WTC11 (cell line): ENCODE measurements around the gene EEF2K. TPM values are rescaled to one million over a fixed set of nuclear protein-coding genes. Genes with fewer than 3 reads are reported as not detected.

ENCODE experiments used
- AFF4 ChIP-seq: sonication (generic); formaldehyde crosslinking; IDR thresholded peaks from 2 replicates; pipeline ENCODE4 v1.8.1; 2023; ENCODE audit warnings: mild to moderate bottlenecking, missing genetic modification reagents, borderline replicate concordance
- CREM ChIP-seq: sonication (generic); formaldehyde crosslinking; IDR thresholded peaks from 2 replicates; pipeline ENCODE4 v1.8.1; 2022; ENCODE audit warnings: mild to moderate bottlenecking, missing genetic modification reagents, moderate library complexity
- CTCF ChIP-seq: fragments of 200-600 bp; IDR thresholded peaks from 2 replicates; pipeline ENCODE4 v1.8.0; 2022; ENCODE audit warnings: antibody characterized with exemption
- ESRRA ChIP-seq: sonication (generic); formaldehyde crosslinking; IDR thresholded peaks from 2 replicates; pipeline ENCODE4 v1.8.1; 2022; ENCODE audit warnings: mild to moderate bottlenecking, missing genetic modification reagents, borderline replicate concordance
- GTF2I ChIP-seq: fragments of 250-450 bp; sonication (Bioruptor Pico); conservative IDR thresholded peaks from 2 replicates; pipeline ENCODE4 v1.4.0; 2021; ENCODE audit warnings: mild to moderate bottlenecking
- JAZF1 ChIP-seq: fragments of 250-450 bp; sonication (Bioruptor Pico); IDR thresholded peaks from 2 replicates; pipeline ENCODE4 v1.9.0; 2021; ENCODE audit warnings: moderate library complexity, mild to moderate bottlenecking, inconsistent platforms
- KAT7 ChIP-seq: sonication (generic); formaldehyde crosslinking; IDR thresholded peaks from 2 replicates; pipeline ENCODE4 v1.8.1; 2023; ENCODE audit warnings: missing genetic modification reagents, mild to moderate bottlenecking, borderline replicate concordance
- MXD4 ChIP-seq: fragments of 250-450 bp; sonication (Bioruptor Pico); IDR thresholded peaks from 2 replicates; pipeline ENCODE4 v1.8.0; 2021; ENCODE audit warnings: mild to moderate bottlenecking, moderate library complexity, borderline replicate concordance
- RELA ChIP-seq: sonication (generic); formaldehyde crosslinking; IDR thresholded peaks from 2 replicates; pipeline ENCODE4 v1.8.1; 2022; ENCODE audit warnings: missing genetic modification reagents, mild to moderate bottlenecking, borderline replicate concordance
- TEAD1 ChIP-seq: sonication (generic); formaldehyde crosslinking; IDR thresholded peaks from 2 replicates; pipeline ENCODE4 v1.8.0; 2022; ENCODE audit warnings: mild to moderate bottlenecking, missing genetic modification reagents
- ZNF423 ChIP-seq: fragments of 250-450 bp; sonication (Bioruptor Pico); IDR thresholded peaks from 2 replicates; pipeline ENCODE4 v2.1.2; 2022; ENCODE audit warnings: mild to moderate bottlenecking, moderate library complexity
- ZNF532 ChIP-seq: fragments of 250-450 bp; sonication (Bioruptor Pico); IDR thresholded peaks from 2 replicates; pipeline ENCODE4 v1.9.0; 2021; ENCODE audit warnings: mild to moderate bottlenecking, borderline replicate concordance
- total RNA-seq: library from RNA; stranded (reverse); gene quantifications from 3 replicates; pipeline ENCODE4 v1.2.3, GENCODE V29; 2021
- TF ChIP-seq, protein P1 (sequence below): fragments of 250-450 bp; sonication (Bioruptor Pico); IDR thresholded peaks from 2 replicates; pipeline ENCODE4 v1.9.0; 2021; ENCODE audit warnings: moderate library complexity, mild to moderate bottlenecking, inconsistent platforms, borderline replicate concordance
- TF ChIP-seq, protein P2 (sequence below): sonication (generic); formaldehyde crosslinking; IDR thresholded peaks from 2 replicates; pipeline ENCODE4 v1.8.1; 2022; ENCODE audit warnings: missing genetic modification reagents, borderline replicate concordance
- TF ChIP-seq, protein P3 (sequence below): sonication (generic); formaldehyde crosslinking; IDR thresholded peaks from 2 replicates; pipeline ENCODE4 v1.8.0; 2023; ENCODE audit warnings: mild to moderate bottlenecking, missing genetic modification reagents
- TF ChIP-seq, protein P4 (sequence below): sonication (generic); formaldehyde crosslinking; IDR thresholded peaks from 2 replicates; pipeline ENCODE4 v1.8.0; 2022; ENCODE audit warnings: mild to moderate bottlenecking, missing genetic modification reagents

The EEF2K gene
- total RNA-seq, 1 experiment from 2014 or later: 26.7 TPM

DNA sequence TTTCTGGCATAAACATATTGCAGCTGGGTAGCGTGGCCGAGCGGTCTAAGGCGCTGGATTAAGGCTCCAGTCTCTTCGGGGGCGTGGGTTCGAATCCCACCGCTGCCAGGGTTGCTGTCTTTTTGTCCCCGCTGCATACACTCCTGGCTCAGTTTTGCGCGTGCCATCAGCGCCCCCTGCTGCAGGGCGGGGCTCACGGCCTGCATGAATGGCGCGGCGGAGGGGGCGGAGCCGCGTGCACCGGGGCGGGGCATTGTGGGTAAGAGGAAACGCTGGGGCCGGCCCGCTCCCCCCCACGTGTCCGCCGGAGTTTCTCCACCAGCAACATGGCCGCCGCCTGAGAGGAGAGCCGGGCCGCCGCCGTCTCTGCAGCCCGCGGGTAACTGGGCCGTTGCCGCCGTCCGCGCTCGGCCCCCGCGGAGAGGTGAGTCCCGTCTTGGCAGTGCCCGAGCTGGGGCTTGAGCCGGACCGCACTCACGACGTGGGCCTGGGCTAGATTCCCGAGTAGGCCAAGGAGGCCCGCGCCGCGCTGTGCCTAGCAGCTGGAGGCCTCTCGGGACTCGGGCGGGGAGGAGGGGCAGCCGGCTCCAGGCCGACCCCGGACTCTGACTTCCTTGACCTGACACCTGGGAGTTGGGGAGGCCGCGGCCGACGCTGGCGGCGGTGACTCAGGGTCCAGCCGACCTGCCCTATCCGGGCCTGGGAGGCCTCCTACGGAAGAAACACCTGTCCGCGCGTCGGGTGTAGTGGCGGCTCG is 91.2 kb downstream of the EEF2K start, which contains the start of gene POLR3E (continued):
- no peak for TF ChIP-seq ZNF423 (CRISPR knock-in tag)
- TF ChIP-seq GTF2I (CRISPR knock-in tag): no peak
- peak; percentile 18; the same call in 1 of the 2 replicates for TF ChIP-seq ESRRA (CRISPR knock-in tag)
- TF ChIP-seq JAZF1 (CRISPR knock-in tag): no peak
- peak; percentile 56 for TF ChIP-seq CTCF
- no peak; the same call in 1 of the 2 replicates for TF ChIP-seq AFF4 (CRISPR knock-in tag)
- TF ChIP-seq, protein P1, sequence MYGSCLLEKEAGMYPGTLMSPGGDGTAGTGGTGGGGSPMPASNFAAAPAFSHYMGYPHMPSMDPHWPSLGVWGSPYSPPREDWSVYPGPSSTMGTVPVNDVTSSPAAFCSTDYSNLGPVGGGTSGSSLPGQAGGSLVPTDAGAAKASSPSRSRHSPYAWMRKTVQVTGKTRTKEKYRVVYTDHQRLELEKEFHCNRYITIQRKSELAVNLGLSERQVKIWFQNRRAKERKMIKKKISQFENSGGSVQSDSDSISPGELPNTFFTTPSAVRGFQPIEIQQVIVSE (CRISPR knock-in tag): no peak
- peak; percentile 43; the same call in 1 of the 2 replicates for TF ChIP-seq TEAD1 (CRISPR knock-in tag)
- TF ChIP-seq RELA (CRISPR knock-in tag): peak; percentile 68; the same call in 1 of the 2 replicates
- 0 out of 2 replicates have a peak, but pooled peaks have one; percentile 10 for TF ChIP-seq KAT7 (CRISPR knock-in tag)
- no peak for TF ChIP-seq ZNF532 (CRISPR knock-in tag)
- TF ChIP-seq, protein P2, sequence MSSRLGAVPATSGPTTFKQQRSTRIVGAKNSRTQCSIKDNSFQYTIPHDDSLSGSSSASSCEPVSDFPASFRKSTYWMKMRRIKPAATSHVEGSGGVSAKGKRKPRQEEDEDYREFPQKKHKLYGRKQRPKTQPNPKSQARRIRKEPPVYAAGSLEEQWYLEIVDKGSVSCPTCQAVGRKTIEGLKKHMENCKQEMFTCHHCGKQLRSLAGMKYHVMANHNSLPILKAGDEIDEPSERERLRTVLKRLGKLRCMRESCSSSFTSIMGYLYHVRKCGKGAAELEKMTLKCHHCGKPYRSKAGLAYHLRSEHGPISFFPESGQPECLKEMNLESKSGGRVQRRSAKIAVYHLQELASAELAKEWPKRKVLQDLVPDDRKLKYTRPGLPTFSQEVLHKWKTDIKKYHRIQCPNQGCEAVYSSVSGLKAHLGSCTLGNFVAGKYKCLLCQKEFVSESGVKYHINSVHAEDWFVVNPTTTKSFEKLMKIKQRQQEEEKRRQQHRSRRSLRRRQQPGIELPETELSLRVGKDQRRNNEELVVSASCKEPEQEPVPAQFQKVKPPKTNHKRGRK (CRISPR knock-in tag): 0 out of 2 replicates have a peak, but pooled peaks have one; percentile 27
- peak; percentile 80 for TF ChIP-seq CREM
- TF ChIP-seq, protein P3, sequence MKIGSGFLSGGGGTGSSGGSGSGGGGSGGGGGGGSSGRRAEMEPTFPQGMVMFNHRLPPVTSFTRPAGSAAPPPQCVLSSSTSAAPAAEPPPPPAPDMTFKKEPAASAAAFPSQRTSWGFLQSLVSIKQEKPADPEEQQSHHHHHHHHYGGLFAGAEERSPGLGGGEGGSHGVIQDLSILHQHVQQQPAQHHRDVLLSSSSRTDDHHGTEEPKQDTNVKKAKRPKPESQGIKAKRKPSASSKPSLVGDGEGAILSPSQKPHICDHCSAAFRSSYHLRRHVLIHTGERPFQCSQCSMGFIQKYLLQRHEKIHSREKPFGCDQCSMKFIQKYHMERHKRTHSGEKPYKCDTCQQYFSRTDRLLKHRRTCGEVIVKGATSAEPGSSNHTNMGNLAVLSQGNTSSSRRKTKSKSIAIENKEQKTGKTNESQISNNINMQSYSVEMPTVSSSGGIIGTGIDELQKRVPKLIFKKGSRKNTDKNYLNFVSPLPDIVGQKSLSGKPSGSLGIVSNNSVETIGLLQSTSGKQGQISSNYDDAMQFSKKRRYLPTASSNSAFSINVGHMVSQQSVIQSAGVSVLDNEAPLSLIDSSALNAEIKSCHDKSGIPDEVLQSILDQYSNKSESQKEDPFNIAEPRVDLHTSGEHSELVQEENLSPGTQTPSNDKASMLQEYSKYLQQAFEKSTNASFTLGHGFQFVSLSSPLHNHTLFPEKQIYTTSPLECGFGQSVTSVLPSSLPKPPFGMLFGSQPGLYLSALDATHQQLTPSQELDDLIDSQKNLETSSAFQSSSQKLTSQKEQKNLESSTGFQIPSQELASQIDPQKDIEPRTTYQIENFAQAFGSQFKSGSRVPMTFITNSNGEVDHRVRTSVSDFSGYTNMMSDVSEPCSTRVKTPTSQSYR (CRISPR knock-in tag): 0 out of 2 replicates have a peak, but pooled peaks have one; percentile 26
- TF ChIP-seq, protein P4, sequence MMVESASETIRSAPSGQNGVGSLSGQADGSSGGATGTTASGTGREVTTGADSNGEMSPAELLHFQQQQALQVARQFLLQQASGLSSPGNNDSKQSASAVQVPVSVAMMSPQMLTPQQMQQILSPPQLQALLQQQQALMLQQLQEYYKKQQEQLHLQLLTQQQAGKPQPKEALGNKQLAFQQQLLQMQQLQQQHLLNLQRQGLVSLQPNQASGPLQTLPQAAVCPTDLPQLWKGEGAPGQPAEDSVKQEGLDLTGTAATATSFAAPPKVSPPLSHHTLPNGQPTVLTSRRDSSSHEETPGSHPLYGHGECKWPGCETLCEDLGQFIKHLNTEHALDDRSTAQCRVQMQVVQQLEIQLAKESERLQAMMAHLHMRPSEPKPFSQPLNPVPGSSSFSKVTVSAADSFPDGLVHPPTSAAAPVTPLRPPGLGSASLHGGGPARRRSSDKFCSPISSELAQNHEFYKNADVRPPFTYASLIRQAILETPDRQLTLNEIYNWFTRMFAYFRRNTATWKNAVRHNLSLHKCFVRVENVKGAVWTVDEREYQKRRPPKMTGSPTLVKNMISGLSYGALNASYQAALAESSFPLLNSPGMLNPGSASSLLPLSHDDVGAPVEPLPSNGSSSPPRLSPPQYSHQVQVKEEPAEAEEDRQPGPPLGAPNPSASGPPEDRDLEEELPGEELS: no peak
- TF ChIP-seq MXD4 (CRISPR knock-in tag): no peak
